Tibial nerve (tissue), 4 donors: ENCODE results near the gene PIN1.

ENCODE experiments used
- EP300 ChIP-seq, 2 donors: sonication (generic); formaldehyde crosslinking; IDR thresholded peaks; one replicate each; pipeline ENCODE4 v1.6.1; 2017; ENCODE audit warnings: antibody characterized with exemption in 2 of 2, mild to moderate bottlenecking in 1 of 2
- POLR2A ChIP-seq, 2 donors: fragments of 450-650 bp; IDR thresholded peaks; one replicate each; pipeline ENCODE4 v1.6.1; 2017; ENCODE audit warnings: antibody characterized with exemption in 2 of 2, mild to moderate bottlenecking in 2 of 2, moderate library complexity in 2 of 2
- TF ChIP-seq, protein P1 (sequence below), 5 experiments: fragments of 200-600 bp in 3 of 5; fragments of 450-650 bp in 2 of 5; sonication (generic) in 3 of 5; IDR thresholded peaks; one replicate each; pipeline ENCODE4 v1.5.1; 2016 to 2019; ENCODE audit warnings: antibody characterized with exemption in 5 of 5, mild to moderate bottlenecking in 3 of 5, moderate library complexity in 2 of 5

DNA sequence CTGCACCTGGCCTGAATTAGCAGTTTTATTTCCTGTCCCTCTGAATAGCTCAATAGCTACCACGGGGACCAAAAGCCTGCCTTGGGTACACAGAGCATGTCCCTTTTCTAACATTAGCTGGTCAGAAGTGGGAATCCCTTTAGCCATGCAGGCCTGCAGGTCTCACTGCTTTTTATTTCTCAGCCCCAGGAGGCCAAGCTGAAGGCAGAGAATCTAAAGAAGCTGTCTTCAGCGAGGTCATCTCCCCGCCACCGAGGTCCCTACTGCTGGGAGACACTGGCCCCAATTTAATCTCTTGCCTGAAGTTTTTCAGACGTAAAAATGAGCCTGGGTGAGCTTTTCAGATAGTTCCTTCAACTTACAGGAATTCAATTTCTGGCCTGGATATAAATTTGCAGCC is 40.7 kb downstream of the PIN1 start:
- TF ChIP-seq, protein P1, sequence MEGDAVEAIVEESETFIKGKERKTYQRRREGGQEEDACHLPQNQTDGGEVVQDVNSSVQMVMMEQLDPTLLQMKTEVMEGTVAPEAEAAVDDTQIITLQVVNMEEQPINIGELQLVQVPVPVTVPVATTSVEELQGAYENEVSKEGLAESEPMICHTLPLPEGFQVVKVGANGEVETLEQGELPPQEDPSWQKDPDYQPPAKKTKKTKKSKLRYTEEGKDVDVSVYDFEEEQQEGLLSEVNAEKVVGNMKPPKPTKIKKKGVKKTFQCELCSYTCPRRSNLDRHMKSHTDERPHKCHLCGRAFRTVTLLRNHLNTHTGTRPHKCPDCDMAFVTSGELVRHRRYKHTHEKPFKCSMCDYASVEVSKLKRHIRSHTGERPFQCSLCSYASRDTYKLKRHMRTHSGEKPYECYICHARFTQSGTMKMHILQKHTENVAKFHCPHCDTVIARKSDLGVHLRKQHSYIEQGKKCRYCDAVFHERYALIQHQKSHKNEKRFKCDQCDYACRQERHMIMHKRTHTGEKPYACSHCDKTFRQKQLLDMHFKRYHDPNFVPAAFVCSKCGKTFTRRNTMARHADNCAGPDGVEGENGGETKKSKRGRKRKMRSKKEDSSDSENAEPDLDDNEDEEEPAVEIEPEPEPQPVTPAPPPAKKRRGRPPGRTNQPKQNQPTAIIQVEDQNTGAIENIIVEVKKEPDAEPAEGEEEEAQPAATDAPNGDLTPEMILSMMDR (IDR thresholded peaks at IDR 0.05) = no peak
- TF ChIP-seq POLR2A (IDR thresholded peaks at IDR 0.05) (no peak), EP300 (IDR thresholded peaks at IDR 0.05) (no peak)
